ENCODE data around the gene SLC8A1.

- TF ChIP-seq CTCF (IDR thresholded peaks at IDR 0.05): no peak
- TF ChIP-seq EP300 (IDR thresholded peaks at IDR 0.05): no peak
Observed at GRCh38 chr2:40302751-40303325, 149.1 kb downstream of the SLC8A1 start.
